Kidney (tissue), 14 donors: ENCODE data around the gene PPP1R14C. TPM values are rescaled to one million over a fixed set of nuclear protein-coding genes. Genes with fewer than 3 reads are reported as not detected.
A peak's percentile ranks its signal among the peaks of the same experiment; 100 is the strongest.

Experiments
- DNase-seq, 5 donors: peaks; one replicate each; pipeline ENCODE4 v3.0.0-alpha.2; 2013 to 2020
- FAIRE-seq: peaks from 2 replicates; lab custom pipeline; 2012; peaks lifted over from hg19 to GRCh38; lab: Jason Lieb, UNC
- H3K27ac ChIP-seq, 2 donors: one replicate each; pipeline ENCODE4 v1.7.0; 2013; ENCODE audit warnings: low read depth in 2 of 2, low read length in 2 of 2, inconsistent platforms in 1 of 2
- H3K27me3 ChIP-seq: one replicate; pipeline ENCODE4 v1.7.1; 2013; ENCODE audit warnings: low read length, inconsistent platforms; ENCODE audit not compliant: control insufficient read depth, insufficient read depth
- H3K36me3 ChIP-seq, 3 donors: one replicate each; pipeline versions ENCODE4 v1.7.0 to v1.7.1; 2013; ENCODE audit warnings: low read length in 3 of 3, control low read depth in 1 of 3, inconsistent platforms in 1 of 3; ENCODE audit not compliant: insufficient read depth in 3 of 3, control insufficient read depth in 2 of 3
- H3K4me1 ChIP-seq, 3 donors: one replicate each; pipeline versions ENCODE4 v1.7.0 to v1.7.1; 2013; ENCODE audit warnings: low read length in 3 of 3, inconsistent platforms in 1 of 3, low read depth in 1 of 3; ENCODE audit not compliant: control insufficient read depth in 2 of 3, insufficient read depth in 2 of 3
- H3K4me3 ChIP-seq, 3 donors: one replicate each; pipeline versions ENCODE4 v1.7.0 to v1.8.1; 2013; ENCODE audit warnings: low read length in 3 of 3, control low read depth in 1 of 3, inconsistent platforms in 1 of 3
- H3K9ac ChIP-seq, 3 donors: one replicate each; pipeline versions ENCODE4 v1.7.0 to v1.7.1; 2013; ENCODE audit warnings: low read length in 3 of 3, control low read depth in 1 of 3, inconsistent platforms in 1 of 3
- H3K9me3 ChIP-seq, 3 donors: one replicate each; pipeline versions ENCODE4 v1.7.0 to v1.7.1; 2013; ENCODE audit warnings: low read length in 3 of 3, control low read depth in 1 of 3, inconsistent platforms in 1 of 3; ENCODE audit not compliant: control insufficient read depth in 2 of 3, insufficient read depth in 1 of 3
- intact Hi-C: fragments of 100-400 bp; cut with DNase I; formaldehyde crosslinking; loops from one replicate; pipeline ENCODE4 v1.11.1; 2022
- polyA plus RNA-seq: library from polyadenylated mRNA; stranded (reverse); fragments of 350-450 nt; fragmentation: Illumina TruSeq; extraction: RNeasy Lipid Tissue Mini Kit (QIAGEN cat#74804); gene quantifications from one replicate; pipeline ENCODE4 v1.2.3, GENCODE V29; 2014; ENCODE audit warnings: low read depth, low replicate concordance; ENCODE audit not compliant: insufficient read depth
- total RNA-seq: library from RNA; stranded (reverse); fragmentation: NEBNext Ultra II Directional; extraction: Animal tissue kit (Norgen Biotek cat#: 25700); gene quantifications from one replicate; pipeline ENCODE4 v1.2.1, GENCODE V29; 2021
- TF ChIP-seq, protein P1 (sequence below): IDR thresholded peaks from 3 replicates; pipeline ENCODE4 v1.5.1; 2012; ENCODE audit warnings: mild to moderate bottlenecking, moderate library complexity, borderline replicate concordance; ENCODE audit not compliant: insufficient read depth; ENCODE audit errors: extremely low read depth
- donor health status: control.
- donor health status: control.
- donor health status: control.
- donor health status: control.
- donor health status: control.
- donor health status: DM: yes; HTN: yes; CAD: no.
- donor health status: Normal renal cell carcinoma (clear cell type).

PPP1R14C gene
- total and polyA plus RNA-seq, 2 donors from 2014 or later = 6.5 to 15.8 TPM

DNA sequence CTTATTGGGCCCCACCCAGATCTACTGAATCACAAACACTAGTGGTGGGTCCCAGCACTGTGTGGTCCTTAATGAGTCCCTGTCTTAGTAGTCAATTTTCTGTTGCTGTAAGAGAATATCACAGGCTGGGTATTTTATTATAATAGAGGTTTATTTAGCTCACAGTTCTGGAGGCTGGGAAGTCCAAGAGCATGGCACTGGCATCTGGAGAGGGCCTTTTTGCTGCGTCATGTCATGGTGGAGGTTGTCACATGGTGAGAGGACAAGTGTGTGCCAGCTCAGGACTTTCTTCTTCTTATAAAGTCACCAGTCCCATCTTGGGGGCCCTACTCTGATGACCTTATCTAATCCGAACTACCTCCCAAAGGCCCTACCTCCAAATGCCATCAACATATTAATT lies 105.0 kb downstream of the PPP1R14C start:
- Histone ChIP-seq H3K4me1 (no peaks in the 10 kb centered on the region), H3K27me3 (no peaks in the 10 kb centered on the region), H3K9me3 (no peaks in the 10 kb centered on the region), H3K4me3 (no peak overlapping the region), H3K9ac (no peak overlapping the region), H3K36me3 (no peaks in the 10 kb centered on the region), H3K27ac (no peak overlapping the region)
- TF ChIP-seq, protein P1, sequence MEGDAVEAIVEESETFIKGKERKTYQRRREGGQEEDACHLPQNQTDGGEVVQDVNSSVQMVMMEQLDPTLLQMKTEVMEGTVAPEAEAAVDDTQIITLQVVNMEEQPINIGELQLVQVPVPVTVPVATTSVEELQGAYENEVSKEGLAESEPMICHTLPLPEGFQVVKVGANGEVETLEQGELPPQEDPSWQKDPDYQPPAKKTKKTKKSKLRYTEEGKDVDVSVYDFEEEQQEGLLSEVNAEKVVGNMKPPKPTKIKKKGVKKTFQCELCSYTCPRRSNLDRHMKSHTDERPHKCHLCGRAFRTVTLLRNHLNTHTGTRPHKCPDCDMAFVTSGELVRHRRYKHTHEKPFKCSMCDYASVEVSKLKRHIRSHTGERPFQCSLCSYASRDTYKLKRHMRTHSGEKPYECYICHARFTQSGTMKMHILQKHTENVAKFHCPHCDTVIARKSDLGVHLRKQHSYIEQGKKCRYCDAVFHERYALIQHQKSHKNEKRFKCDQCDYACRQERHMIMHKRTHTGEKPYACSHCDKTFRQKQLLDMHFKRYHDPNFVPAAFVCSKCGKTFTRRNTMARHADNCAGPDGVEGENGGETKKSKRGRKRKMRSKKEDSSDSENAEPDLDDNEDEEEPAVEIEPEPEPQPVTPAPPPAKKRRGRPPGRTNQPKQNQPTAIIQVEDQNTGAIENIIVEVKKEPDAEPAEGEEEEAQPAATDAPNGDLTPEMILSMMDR = no peak
- intact Hi-C loops = no loop called here
- FAIRE-seq (no peak), DNase-seq (no peak)

DNA sequence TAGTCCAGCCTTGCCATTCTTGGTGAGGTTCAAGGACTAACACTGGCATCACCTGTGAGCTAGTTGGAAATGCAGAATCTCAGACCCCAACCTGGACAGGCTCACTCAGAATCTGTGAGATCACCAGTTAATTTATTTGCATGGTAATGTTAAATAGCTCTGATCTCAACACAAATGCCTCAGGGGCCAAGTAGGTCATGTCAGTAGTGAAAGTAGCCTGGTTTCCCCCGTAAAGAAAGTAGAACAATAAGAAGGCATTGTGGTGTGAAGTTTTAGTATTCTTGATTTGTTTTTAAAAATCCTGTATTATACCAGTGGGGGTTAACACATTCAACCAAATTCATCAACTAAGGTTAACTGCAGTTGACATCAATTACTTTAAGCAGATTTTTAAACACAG lies 105.5 kb downstream of the PPP1R14C start:
- H3K36me3 ChIP-seq = no peaks in the 10 kb centered on the region
- DNase-seq = no peak
- FAIRE-seq = no peak
- no peak overlapping the region for H3K27ac ChIP-seq
- no peaks in the 10 kb centered on the region for H3K4me1 ChIP-seq
- H3K27me3 ChIP-seq = no peaks in the 10 kb centered on the region
- H3K9me3 ChIP-seq = no peaks in the 10 kb centered on the region
- no peak overlapping the region for H3K4me3 ChIP-seq
- H3K9ac ChIP-seq = no peak overlapping the region
- intact Hi-C loops = no loop called here
- TF ChIP-seq, protein P1 = no peak

DNA sequence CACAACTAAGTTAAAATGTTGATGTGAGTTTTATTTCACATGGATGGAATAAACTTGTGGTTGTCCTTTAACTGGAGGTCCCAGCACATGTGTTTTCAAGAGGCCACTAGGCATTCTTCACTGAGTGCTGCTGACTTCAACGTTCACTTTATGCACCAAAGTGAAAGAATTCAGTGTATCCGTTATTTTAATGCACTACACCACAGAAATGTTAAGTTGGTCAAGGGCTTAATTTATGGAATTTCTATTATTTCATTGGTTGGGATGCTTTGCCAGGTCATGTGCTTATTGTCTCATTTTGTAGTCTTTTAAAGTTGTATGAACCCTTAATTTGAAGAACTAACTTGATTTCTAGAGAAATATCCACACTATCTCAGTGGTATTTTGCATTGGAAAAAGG lies 106.4 kb downstream of the PPP1R14C start:
- Histone ChIP-seq H3K9ac (no peak overlapping the region), H3K27me3 (no peaks in the 10 kb centered on the region), H3K4me3 (no peak overlapping the region), H3K4me1 (no peaks in the 10 kb centered on the region), H3K9me3 (no peaks in the 10 kb centered on the region), H3K27ac (no peak overlapping the region), H3K36me3 (no peaks in the 10 kb centered on the region)
- FAIRE-seq (no peak), DNase-seq (no peak)
- intact Hi-C loops = no loop called here
- TF ChIP-seq, protein P1 = no peak

DNA sequence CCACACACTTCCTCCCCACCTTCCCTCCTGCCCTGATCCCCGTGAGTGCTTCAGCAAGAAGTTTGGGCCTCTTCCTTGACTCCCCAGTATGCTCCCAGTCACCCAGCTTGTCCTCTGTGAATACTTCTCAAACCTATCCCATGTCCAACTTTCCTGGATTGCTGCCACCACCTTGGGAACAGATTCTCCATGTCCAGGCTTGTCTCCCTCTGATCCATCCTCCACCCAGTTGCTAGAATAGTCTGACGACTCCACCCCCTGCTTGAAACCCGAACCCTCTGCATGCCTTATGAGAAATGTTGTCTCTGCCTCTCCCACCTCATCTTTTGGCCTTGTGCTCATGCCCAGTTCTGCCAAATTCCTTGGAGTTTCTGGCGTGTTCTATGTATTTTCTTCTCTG lies 108.0 kb downstream of the PPP1R14C start:
- peak in 3 of 5 donors; percentile 30 to 66 (median 42) for DNase-seq
- FAIRE-seq = no peak
- no peaks in the 10 kb centered on the region for H3K27me3 ChIP-seq
- no peak overlapping the region for H3K9ac ChIP-seq
- H3K36me3 ChIP-seq = no peaks in the 10 kb centered on the region
- TF ChIP-seq, protein P1 = no peak
- no peaks in the 10 kb centered on the region for H3K4me1 ChIP-seq
- no peak overlapping the region for H3K27ac ChIP-seq
- H3K9me3 ChIP-seq = no peaks in the 10 kb centered on the region
- intact Hi-C loops = no loop called here
- no peak overlapping the region for H3K4me3 ChIP-seq
